ENCODE measurements around the gene RBM12.

DNA sequence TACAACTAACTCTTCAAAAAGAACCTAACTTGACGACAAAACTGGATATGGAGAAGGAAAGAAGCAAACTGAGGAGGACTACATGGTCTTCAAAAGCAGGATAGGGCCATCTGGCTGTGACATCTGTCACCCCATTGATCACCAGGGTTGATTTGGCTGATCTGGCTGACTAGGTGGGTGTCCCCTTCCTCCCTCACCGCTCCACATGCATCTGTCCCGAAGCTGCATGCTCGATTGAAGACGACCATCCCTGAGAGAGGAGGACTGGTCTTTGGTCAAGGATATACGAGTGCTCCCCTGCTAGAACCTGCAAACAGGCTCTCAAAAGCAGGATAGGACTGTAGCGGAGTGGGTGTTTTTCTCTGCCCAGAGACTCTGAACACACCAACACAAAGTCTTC is 21.7 kb downstream of the RBM12 start:
- TF ChIP-seq CTCF (IDR thresholded peaks at IDR 0.05; ENCODE audit: borderline replicate concordance, extremely low read depth, low read length, poor library complexity, severe bottlenecking) (no peak), EZH2 (IDR thresholded peaks at IDR 0.05; ENCODE audit: borderline replicate concordance, low read depth, low read length, severe bottlenecking) (no peak)
